WTC11 (cell line): ENCODE data around the gene RBPMS2. TPM values are rescaled to one million over a fixed set of nuclear protein-coding genes. Genes with fewer than 3 reads are reported as not detected.
A peak's percentile ranks its signal among the peaks of the same experiment; 100 is the strongest.

ENCODE experiments used
- ATAC-seq: fragments of 200-7000 bp; cut with Tn5 transposase; 2 replicates; pipeline ENCODE4 v1.10.0; 2021; ENCODE audit warnings: mild to moderate bottlenecking, moderate library complexity
- CTCF ChIA-PET: fragments of 300-600 bp; sonication (Branson Sonifier 250); formaldehyde crosslinking; loops from one replicate; lab custom pipeline; 2021; ENCODE audit warnings: antibody characterized with exemption; lab: Charles Lee
- POLR2A ChIA-PET: fragments of 350-600 bp; sonication (Branson Sonifier 250); formaldehyde crosslinking; loops from one replicate; lab custom pipeline; 2021; ENCODE audit warnings: antibody characterized with exemption; lab: Charles Lee
- DNase-seq: peaks from one replicate; pipeline ENCODE4 v3.0.0; 2021; ENCODE audit warnings: low spot score
- H3K27ac Mint-ChIP-seq: 2 replicates; pipeline ENCODE4 v1.8.0; 2021; ENCODE audit warnings: mixed read lengths
- H3K27me3 Mint-ChIP-seq: 2 replicates; pipeline ENCODE4 v1.8.0; 2021; ENCODE audit warnings: low read depth, mild to moderate bottlenecking, moderate library complexity, mixed read lengths
- H3K36me3 Mint-ChIP-seq: 2 replicates; pipeline ENCODE4 v1.8.0; 2021; ENCODE audit warnings: mixed read lengths
- H3K4me1 Mint-ChIP-seq: 2 replicates; pipeline ENCODE4 v1.8.0; 2022; ENCODE audit warnings: mixed read lengths
- H3K4me3 Mint-ChIP-seq: 2 replicates; pipeline ENCODE4 v1.8.0; 2021; ENCODE audit warnings: mild to moderate bottlenecking, moderate library complexity, mixed read lengths
- H3K9me3 Mint-ChIP-seq: 2 replicates; pipeline ENCODE4 v1.8.0; 2021; ENCODE audit warnings: mixed read lengths
- CREM ChIP-seq: sonication (generic); formaldehyde crosslinking; IDR thresholded peaks from 2 replicates; pipeline ENCODE4 v1.8.1; 2022; ENCODE audit warnings: mild to moderate bottlenecking, missing genetic modification reagents, moderate library complexity
- ESRRA ChIP-seq: sonication (generic); formaldehyde crosslinking; IDR thresholded peaks from 2 replicates; pipeline ENCODE4 v1.8.1; 2022; ENCODE audit warnings: mild to moderate bottlenecking, missing genetic modification reagents, borderline replicate concordance
- GTF2I ChIP-seq: fragments of 250-450 bp; sonication (Bioruptor Pico); conservative IDR thresholded peaks from 2 replicates; pipeline ENCODE4 v1.4.0; 2021; ENCODE audit warnings: mild to moderate bottlenecking
- KAT7 ChIP-seq: sonication (generic); formaldehyde crosslinking; IDR thresholded peaks from 2 replicates; pipeline ENCODE4 v1.8.1; 2023; ENCODE audit warnings: missing genetic modification reagents, mild to moderate bottlenecking, borderline replicate concordance
- MXD4 ChIP-seq: fragments of 250-450 bp; sonication (Bioruptor Pico); IDR thresholded peaks from 2 replicates; pipeline ENCODE4 v1.8.0; 2021; ENCODE audit warnings: mild to moderate bottlenecking, moderate library complexity, borderline replicate concordance
- MYBL2 ChIP-seq: sonication (generic); formaldehyde crosslinking; IDR thresholded peaks from 2 replicates; pipeline ENCODE4 v1.8.1; 2023; ENCODE audit warnings: mild to moderate bottlenecking, moderate library complexity, missing genetic modification reagents
- NFE2L1 ChIP-seq: sonication (generic); formaldehyde crosslinking; IDR thresholded peaks from 2 replicates; pipeline ENCODE4 v1.8.1; 2023; ENCODE audit warnings: missing genetic modification reagents
- NR1H2 ChIP-seq: sonication (generic); formaldehyde crosslinking; IDR thresholded peaks from 2 replicates; pipeline ENCODE4 v1.9.0; 2021; ENCODE audit warnings: mild to moderate bottlenecking, moderate library complexity, missing genetic modification reagents
- NR3C1 ChIP-seq: sonication (generic); formaldehyde crosslinking; conservative IDR thresholded peaks from 2 replicates; pipeline ENCODE4 v1.8.1; 2023; ENCODE audit warnings: low read depth, mild to moderate bottlenecking, missing genetic modification reagents
- PRRX2 ChIP-seq: fragments of 250-450 bp; sonication (Bioruptor Pico); IDR thresholded peaks from 2 replicates; pipeline ENCODE4 v1.8.0; 2021; ENCODE audit warnings: mild to moderate bottlenecking
- RORB ChIP-seq: fragments of 250-450 bp; sonication (Bioruptor Pico); IDR thresholded peaks from 2 replicates; pipeline ENCODE4 v1.9.0; 2021; ENCODE audit warnings: mild to moderate bottlenecking
- SOX15 ChIP-seq: fragments of 250-450 bp; sonication (Bioruptor Pico); IDR thresholded peaks from 2 replicates; pipeline ENCODE4 v1.9.0; 2021; ENCODE audit warnings: mild to moderate bottlenecking
- TEAD1 ChIP-seq: sonication (generic); formaldehyde crosslinking; IDR thresholded peaks from 2 replicates; pipeline ENCODE4 v1.8.0; 2022; ENCODE audit warnings: mild to moderate bottlenecking, missing genetic modification reagents
- TEAD4 ChIP-seq: sonication (generic); formaldehyde crosslinking; IDR thresholded peaks from 2 replicates; pipeline ENCODE4 v1.8.0; 2022; ENCODE audit warnings: mild to moderate bottlenecking, missing genetic modification reagents
- ZNF219 ChIP-seq: sonication (generic); formaldehyde crosslinking; IDR thresholded peaks from 2 replicates; pipeline ENCODE4 v1.8.0; 2023; ENCODE audit warnings: missing genetic modification reagents, mild to moderate bottlenecking, borderline replicate concordance
- ZNF317 ChIP-seq: sonication (generic); formaldehyde crosslinking; IDR thresholded peaks from 2 replicates; pipeline ENCODE4 v1.8.1; 2023; ENCODE audit warnings: low read depth, mild to moderate bottlenecking, moderate library complexity, missing genetic modification reagents, borderline replicate concordance
- ZNF396 ChIP-seq: fragments of 250-450 bp; sonication (Bioruptor Pico); IDR thresholded peaks from 2 replicates; pipeline ENCODE4 v1.8.0; 2021; ENCODE audit warnings: mild to moderate bottlenecking, moderate library complexity, borderline replicate concordance
- ZNF423 ChIP-seq: fragments of 250-450 bp; sonication (Bioruptor Pico); IDR thresholded peaks from 2 replicates; pipeline ENCODE4 v2.1.2; 2022; ENCODE audit warnings: mild to moderate bottlenecking, moderate library complexity
- total RNA-seq: library from RNA; stranded (reverse); gene quantifications from 3 replicates; pipeline ENCODE4 v1.2.3, GENCODE V29; 2021
- TF ChIP-seq, protein P1 (sequence below): sonication (generic); formaldehyde crosslinking; IDR thresholded peaks from 2 replicates; pipeline ENCODE4 v1.8.1; 2023; ENCODE audit warnings: mild to moderate bottlenecking, missing genetic modification reagents, borderline replicate concordance
- TF ChIP-seq, protein P2 (sequence below): sonication (generic); formaldehyde crosslinking; IDR thresholded peaks from 2 replicates; pipeline ENCODE4 v1.8.0; 2022; ENCODE audit warnings: mild to moderate bottlenecking, missing genetic modification reagents
- TF ChIP-seq, protein P3 (sequence below): sonication (generic); formaldehyde crosslinking; IDR thresholded peaks from 2 replicates; pipeline ENCODE4 v1.8.1; 2023; ENCODE audit warnings: mild to moderate bottlenecking, missing genetic modification reagents, moderate library complexity
- TF ChIP-seq, protein P4 (sequence below): sonication (generic); formaldehyde crosslinking; IDR thresholded peaks from 2 replicates; pipeline ENCODE4 v1.8.1; 2022; ENCODE audit warnings: missing genetic modification reagents, borderline replicate concordance
- TF ChIP-seq, protein P5 (sequence below): sonication (generic); formaldehyde crosslinking; IDR thresholded peaks from 2 replicates; pipeline ENCODE4 v1.8.1; 2023; ENCODE audit warnings: mild to moderate bottlenecking, missing genetic modification reagents, moderate library complexity
- TF ChIP-seq, protein P6 (sequence below): sonication (generic); formaldehyde crosslinking; IDR thresholded peaks from 2 replicates; pipeline ENCODE4 v1.8.0; 2022; ENCODE audit warnings: mild to moderate bottlenecking, missing genetic modification reagents
- TF ChIP-seq, protein P7 (sequence below): fragments of 250-450 bp; sonication (Bioruptor Pico); IDR thresholded peaks from 2 replicates; pipeline ENCODE4 v1.9.0; 2021; ENCODE audit warnings: mild to moderate bottlenecking
- TF ChIP-seq, protein P8 (sequence below): fragments of 250-450 bp; sonication (Bioruptor Pico); conservative IDR thresholded peaks from 2 replicates; pipeline ENCODE4 v1.9.0; 2021; ENCODE audit warnings: mild to moderate bottlenecking

Gene RBPMS2
- total RNA-seq, 1 experiment from 2014 or later: 195 TPM

DNA sequence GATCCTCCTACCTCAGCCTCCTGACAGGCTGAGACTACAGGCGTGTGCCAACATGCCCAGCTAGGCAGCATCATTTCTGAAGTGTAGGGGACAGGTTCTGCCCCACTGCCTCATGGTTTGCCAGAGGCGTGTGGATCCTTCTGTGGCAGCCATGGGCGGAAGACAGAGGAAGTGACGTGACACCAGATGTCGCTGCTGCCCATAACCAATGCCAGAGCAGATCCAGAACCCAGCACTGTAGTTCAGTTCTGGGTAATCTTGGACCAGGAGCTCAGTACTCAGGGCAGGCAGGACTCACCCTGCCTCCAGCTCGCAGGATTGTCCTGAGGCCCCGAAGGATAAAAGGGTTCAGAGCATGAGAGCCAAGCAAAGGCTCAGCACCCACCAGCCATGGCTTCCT, 8.2 kb downstream of the RBPMS2 start:
- CTCF ChIA-PET: interaction anchor here (0.6 to 2.3 kb wide), 4 partner anchors 23 to 43 kb away, joined by 3 to 20 read pairs (median 4); no protein-coding TSS in a partner anchor
- no peaks in the 10 kb centered on the region for H3K27me3 Mint-ChIP-seq
- peaks cover 66% of the 10 kb centered on the region for H3K4me1 Mint-ChIP-seq
- DNase-seq (no peak), ATAC-seq (no peak)
- no peaks in the 10 kb centered on the region for H3K9me3 Mint-ChIP-seq
- H3K27ac Mint-ChIP-seq: peak overlapping the region; percentile 93
- no peak overlapping the region for H3K4me3 Mint-ChIP-seq
- POLR2A ChIA-PET: interaction anchor here (0.7 kb wide), 1 partner anchor 53 kb away, joined by 3 read pairs; no protein-coding TSS in a partner anchor
- TF ChIP-seq ZNF423 (CRISPR knock-in tag) (no peak), NFE2L1 (CRISPR knock-in tag) (no peak), RORB (CRISPR knock-in tag) (no peak), GTF2I (CRISPR knock-in tag) (no peak), ZNF396 (CRISPR knock-in tag) (no peak), ZNF219 (CRISPR knock-in tag) (no peak), TEAD1 (CRISPR knock-in tag) (no peak), MXD4 (CRISPR knock-in tag) (no peak), PRRX2 (no peak), ZNF317 (CRISPR knock-in tag) (no peak), CREM (CRISPR knock-in tag) (no peak), NR1H2 (no peak)
- TF ChIP-seq, protein P1, sequence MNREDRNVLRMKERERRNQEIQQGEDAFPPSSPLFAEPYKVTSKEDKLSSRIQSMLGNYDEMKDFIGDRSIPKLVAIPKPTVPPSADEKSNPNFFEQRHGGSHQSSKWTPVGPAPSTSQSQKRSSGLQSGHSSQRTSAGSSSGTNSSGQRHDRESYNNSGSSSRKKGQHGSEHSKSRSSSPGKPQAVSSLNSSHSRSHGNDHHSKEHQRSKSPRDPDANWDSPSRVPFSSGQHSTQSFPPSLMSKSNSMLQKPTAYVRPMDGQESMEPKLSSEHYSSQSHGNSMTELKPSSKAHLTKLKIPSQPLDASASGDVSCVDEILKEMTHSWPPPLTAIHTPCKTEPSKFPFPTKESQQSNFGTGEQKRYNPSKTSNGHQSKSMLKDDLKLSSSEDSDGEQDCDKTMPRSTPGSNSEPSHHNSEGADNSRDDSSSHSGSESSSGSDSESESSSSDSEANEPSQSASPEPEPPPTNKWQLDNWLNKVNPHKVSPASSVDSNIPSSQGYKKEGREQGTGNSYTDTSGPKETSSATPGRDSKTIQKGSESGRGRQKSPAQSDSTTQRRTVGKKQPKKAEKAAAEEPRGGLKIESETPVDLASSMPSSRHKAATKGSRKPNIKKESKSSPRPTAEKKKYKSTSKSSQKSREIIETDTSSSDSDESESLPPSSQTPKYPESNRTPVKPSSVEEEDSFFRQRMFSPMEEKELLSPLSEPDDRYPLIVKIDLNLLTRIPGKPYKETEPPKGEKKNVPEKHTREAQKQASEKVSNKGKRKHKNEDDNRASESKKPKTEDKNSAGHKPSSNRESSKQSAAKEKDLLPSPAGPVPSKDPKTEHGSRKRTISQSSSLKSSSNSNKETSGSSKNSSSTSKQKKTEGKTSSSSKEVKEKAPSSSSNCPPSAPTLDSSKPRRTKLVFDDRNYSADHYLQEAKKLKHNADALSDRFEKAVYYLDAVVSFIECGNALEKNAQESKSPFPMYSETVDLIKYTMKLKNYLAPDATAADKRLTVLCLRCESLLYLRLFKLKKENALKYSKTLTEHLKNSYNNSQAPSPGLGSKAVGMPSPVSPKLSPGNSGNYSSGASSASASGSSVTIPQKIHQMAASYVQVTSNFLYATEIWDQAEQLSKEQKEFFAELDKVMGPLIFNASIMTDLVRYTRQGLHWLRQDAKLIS: no peak
- TF ChIP-seq, protein P2, sequence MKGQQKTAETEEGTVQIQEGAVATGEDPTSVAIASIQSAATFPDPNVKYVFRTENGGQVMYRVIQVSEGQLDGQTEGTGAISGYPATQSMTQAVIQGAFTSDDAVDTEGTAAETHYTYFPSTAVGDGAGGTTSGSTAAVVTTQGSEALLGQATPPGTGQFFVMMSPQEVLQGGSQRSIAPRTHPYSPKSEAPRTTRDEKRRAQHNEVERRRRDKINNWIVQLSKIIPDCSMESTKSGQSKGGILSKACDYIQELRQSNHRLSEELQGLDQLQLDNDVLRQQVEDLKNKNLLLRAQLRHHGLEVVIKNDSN (CRISPR knock-in tag): no peak
- TF ChIP-seq, protein P3, sequence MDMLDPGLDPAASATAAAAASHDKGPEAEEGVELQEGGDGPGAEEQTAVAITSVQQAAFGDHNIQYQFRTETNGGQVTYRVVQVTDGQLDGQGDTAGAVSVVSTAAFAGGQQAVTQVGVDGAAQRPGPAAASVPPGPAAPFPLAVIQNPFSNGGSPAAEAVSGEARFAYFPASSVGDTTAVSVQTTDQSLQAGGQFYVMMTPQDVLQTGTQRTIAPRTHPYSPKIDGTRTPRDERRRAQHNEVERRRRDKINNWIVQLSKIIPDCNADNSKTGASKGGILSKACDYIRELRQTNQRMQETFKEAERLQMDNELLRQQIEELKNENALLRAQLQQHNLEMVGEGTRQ (CRISPR knock-in tag): no peak
- TF ChIP-seq, protein P4, sequence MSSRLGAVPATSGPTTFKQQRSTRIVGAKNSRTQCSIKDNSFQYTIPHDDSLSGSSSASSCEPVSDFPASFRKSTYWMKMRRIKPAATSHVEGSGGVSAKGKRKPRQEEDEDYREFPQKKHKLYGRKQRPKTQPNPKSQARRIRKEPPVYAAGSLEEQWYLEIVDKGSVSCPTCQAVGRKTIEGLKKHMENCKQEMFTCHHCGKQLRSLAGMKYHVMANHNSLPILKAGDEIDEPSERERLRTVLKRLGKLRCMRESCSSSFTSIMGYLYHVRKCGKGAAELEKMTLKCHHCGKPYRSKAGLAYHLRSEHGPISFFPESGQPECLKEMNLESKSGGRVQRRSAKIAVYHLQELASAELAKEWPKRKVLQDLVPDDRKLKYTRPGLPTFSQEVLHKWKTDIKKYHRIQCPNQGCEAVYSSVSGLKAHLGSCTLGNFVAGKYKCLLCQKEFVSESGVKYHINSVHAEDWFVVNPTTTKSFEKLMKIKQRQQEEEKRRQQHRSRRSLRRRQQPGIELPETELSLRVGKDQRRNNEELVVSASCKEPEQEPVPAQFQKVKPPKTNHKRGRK (CRISPR knock-in tag): no peak
- TF ChIP-seq, protein P5, sequence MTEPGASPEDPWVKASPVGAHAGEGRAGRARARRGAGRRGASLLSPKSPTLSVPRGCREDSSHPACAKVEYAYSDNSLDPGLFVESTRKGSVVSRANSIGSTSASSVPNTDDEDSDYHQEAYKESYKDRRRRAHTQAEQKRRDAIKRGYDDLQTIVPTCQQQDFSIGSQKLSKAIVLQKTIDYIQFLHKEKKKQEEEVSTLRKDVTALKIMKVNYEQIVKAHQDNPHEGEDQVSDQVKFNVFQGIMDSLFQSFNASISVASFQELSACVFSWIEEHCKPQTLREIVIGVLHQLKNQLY: no peak
- 0 out of 2 replicates have a peak, but pooled peaks cover 5% of the 10 kb centered on the region for H3K36me3 Mint-ChIP-seq

DNA sequence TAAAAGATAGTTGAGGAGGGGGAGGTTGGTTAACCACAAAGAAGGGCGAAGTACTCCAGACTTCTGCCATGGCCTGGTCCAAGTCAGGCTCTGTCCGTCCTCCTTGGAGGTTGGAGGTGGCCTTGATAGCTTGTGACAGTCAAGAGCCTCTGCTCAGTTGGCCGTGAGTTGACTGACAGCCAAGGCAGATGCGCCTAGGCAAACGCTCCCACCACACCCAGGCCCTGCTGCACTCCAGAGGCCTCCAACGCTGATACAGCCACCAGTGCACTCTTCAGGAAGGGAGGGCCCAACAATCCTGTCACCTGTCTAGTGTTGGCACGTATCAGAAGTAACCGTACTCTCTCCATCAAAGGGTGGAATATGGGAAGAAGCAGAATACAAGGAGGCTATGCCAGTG, 9.3 kb downstream of the RBPMS2 start:
- POLR2A ChIA-PET: interaction anchor here (0.6 to 1.4 kb wide), 2 partner anchors 45 to 65 kb away, joined by 3 read pairs; no protein-coding TSS in a partner anchor
- Mint-ChIP-seq H3K36me3 (0 out of 2 replicates have a peak, but pooled peaks cover 5% of the 10 kb centered on the region), H3K4me3 (no peak overlapping the region), H3K27me3 (no peaks in the 10 kb centered on the region), H3K9me3 (no peaks in the 10 kb centered on the region), H3K27ac (peak overlapping the region; percentile 49), H3K4me1 (peaks cover 67% of the 10 kb centered on the region)
- ATAC-seq (no peak), DNase-seq (no peak)
- CTCF ChIA-PET: interaction anchor here (0.9 to 6.3 kb wide), 5 partner anchors 25 to 75 kb away, joined by 3 to 50 read pairs (median 5); no protein-coding TSS in a partner anchor
- TF ChIP-seq MYBL2 (CRISPR knock-in tag) (no peak), KAT7 (CRISPR knock-in tag) (no peak), SOX15 (CRISPR knock-in tag) (no peak), ESRRA (no peak), NR3C1 (CRISPR knock-in tag) (no peak), TEAD4 (CRISPR knock-in tag) (no peak)
- TF ChIP-seq, protein P6, sequence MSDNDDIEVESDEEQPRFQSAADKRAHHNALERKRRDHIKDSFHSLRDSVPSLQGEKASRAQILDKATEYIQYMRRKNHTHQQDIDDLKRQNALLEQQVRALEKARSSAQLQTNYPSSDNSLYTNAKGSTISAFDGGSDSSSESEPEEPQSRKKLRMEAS: no peak
- TF ChIP-seq, protein P7, sequence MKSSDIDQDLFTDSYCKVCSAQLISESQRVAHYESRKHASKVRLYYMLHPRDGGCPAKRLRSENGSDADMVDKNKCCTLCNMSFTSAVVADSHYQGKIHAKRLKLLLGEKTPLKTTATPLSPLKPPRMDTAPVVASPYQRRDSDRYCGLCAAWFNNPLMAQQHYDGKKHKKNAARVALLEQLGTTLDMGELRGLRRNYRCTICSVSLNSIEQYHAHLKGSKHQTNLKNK (CRISPR knock-in tag): no peak
- TF ChIP-seq, protein P8, sequence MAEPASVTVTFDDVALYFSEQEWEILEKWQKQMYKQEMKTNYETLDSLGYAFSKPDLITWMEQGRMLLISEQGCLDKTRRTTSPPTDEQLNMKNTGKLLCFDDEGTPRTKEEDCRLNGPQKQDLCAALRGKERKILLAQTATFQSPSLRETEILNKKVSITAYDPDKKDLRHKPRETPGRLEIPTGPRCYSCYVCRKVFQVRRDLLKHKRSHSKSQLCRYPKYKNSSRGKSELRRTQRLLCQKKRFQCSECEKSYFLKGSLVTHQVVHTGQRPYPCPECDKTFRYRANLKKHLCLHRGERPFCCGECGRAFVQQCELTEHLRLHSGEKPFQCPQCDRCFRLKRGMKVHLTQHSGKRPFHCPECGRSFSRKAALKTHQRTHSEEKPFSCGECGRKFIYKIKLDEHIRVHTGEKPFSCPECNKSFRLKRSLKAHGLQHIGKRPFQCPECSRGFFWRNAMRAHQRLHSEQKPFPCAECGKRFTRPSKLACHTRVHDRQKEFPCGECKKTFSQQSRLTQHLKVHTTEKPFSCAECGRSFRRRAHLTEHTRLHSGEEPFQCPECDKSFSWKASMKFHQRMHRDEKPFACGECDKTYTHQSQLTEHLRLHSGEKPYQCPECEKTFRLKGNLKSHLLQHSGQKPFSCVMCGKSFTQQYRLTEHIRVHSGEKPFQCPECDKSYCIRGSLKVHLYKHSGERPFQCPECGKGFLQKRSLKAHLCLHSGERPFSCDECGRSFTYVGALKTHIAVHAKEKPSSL (CRISPR knock-in tag): no peak
